GM19397 (cell line): ENCODE results near the gene ZNF775.

Experiments
- ATAC-seq: cut with Tn5 transposase; IDR thresholded peaks from one replicate; pipeline ENCODE4 v1.9.1; 2021; ENCODE audit warnings: mild to moderate bottlenecking, moderate library complexity; ENCODE audit not compliant: unreplicated experiment

ZNF775 gene

DNA sequence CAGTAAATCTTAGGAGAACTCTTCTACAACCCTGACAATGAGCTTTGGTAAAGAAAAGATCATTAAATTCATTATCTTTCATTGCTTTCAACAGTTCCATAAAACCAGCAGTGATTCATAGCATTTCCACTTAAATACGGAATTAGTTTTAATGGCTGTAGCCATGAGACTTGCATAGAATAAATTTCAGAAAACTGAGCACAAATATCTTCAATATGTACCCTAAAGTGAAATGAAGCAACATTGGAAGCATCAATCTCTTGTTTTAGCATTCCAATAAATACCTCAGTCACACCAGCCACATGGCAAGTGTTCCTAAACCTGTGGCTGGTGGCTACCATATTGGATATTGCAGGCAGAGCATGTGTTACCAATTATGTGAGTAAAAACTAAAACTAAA, 34.1 kb upstream of the ZNF775 start:
- ATAC-seq, result no peak

DNA sequence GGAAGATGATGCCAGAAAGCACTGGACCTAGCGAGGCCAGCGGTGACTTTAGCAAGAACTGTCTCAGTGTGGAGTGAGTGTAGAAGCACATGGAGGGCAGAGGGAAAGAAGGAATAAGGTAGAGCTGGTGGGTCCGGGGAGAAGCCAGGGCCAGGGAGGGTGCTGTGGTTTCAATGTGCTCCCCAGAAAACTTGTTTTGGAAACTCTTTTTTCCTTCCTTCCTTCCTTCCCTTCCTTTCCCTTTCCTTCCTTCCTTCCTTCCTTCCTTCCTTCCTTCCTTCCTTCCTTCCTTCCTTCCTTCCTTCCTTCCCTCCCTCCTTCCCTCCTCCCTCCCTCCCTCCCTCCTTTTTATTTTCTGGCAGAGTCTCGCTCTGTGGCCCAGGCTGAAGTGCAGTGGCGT, 32.2 kb upstream of the ZNF775 start:
- ATAC-seq, result no peak

- no peak for ATAC-seq
Measured at GRCh38 chr7:150351587-150352194, 27.4 kb upstream of the ZNF775 start.

GRCh38 chr7:150355666-150356059, 23.5 kb upstream of the ZNF775 start:
- no peak for ATAC-seq

DNA sequence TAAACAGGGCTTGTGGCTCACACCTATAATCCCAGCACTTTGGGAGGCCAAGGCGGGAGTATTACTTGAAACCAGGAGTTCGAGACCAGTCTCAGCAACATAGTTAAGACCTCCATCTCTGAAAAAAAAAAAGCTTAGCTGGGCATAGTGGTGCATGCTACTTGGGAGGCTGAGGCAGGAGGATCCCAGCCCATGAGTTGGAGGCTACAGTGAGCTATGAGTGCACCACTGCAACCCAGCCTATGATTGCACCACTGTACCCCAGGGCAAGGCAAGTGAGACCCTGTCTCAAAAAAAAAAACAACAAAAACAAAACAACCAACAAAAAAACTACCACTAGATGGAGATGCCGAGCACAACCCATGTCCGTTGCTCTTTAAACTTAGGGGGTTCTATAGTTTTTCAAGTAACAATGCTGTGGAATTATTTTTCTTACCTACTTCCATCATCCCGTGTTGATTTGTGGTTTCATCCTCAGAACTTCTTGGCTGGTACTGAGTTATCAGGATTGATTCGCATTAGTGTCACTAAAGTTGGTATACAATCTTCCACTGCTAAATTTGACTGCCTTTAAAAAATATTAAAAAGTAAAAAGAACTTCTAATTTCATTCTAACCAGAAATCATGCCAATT, 22.7 kb upstream of the ZNF775 start:
- ATAC-seq, result no peak

- peak; percentile 76 for ATAC-seq
Measured at GRCh38 chr7:150357270-150357669, 21.9 kb upstream of the ZNF775 start.

- peak; percentile 22 for ATAC-seq
Measured at GRCh38 chr7:150357771-150358427, 21.2 kb upstream of the ZNF775 start.

DNA sequence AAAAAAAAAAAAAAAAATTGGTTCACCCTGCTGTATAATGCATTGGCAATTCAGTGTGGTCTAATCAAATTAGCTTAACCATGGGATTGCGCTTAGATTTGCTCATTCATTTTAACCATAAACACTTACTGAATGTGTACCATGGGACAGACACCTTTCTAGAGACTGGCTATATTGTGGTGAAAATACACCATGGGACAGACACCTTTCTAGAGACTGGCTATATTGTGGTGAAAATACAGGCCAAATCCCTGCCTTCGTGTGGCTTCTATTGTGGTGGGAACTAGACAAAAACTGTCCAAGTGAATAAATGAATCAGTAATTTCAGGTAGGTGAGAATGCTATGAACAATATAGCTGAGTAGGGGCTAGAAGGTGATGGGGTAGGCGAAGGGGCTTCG, 20.7 kb upstream of the ZNF775 start:
- no peak for ATAC-seq

DNA sequence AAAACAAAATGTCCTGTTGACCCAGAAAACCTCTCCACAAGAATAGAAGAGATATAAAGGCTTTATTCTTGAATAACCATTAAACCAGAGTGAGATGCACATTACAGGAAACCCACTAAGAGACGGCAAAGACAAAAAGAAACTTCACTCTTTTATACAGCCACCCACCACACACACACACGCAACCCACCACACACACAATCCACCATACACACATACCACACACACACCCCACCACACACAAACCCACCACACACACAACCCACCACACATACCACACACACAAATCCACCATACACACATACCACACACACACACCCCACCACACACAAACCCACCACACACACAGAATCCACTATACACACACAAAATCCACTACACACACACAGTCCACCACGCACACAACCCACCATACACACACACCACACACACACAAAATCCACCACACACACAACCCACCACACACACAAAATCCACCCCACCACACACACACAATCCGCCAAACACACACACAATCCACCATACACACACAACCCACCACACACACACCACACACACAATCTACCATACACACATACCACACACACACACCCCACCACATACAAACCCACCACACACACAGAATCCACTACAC, 20.0 kb upstream of the ZNF775 start:
- ATAC-seq, result no peak

GRCh38 chr7:150359622-150360362, 19.3 kb upstream of the ZNF775 start:
- no peak for ATAC-seq

GRCh38 chr7:150360363-150361058, 18.6 kb upstream of the ZNF775 start:
- ATAC-seq, result no peak

- ATAC-seq, result no peak
Measured at GRCh38 chr7:150361402-150361801, 17.7 kb upstream of the ZNF775 start.

DNA sequence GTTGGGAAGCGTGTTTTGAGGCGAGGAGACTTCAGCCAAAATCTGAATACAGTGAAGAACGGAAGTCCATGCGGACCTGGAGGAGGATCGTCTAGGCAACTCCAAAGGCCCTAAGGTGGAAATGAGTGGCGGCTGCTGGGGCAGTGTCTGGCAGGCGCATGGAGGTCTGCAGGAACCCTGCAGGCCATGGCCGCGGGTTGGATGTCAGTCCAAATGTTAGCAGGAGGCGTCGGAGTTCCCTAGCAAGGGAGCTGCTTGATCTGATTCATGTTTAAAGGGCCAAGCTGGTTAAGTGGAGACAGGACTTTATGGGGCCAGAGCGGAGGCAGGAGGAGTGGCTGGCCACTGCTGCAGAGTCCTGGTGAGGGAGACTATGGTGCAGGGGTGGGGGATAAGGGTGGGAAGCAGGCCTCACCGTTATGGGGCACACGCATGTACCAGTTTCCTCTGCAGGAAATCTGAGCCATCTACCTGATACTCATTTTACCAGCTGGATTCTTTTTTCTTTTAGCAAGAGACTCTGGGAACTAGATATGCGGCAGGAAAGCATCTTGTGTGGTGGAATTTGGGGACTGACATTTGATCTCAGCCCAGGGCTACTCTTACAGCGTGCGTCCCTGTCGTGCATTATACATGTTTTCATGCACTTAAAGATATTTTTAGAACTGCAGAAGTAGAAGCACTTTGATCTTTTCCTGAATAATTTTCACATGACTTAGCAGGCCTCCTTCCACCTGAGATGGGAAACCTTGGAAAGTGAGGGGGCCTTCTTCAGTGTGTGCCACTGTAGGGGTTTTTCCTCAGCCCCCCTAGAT, 17.1 kb upstream of the ZNF775 start:
- ATAC-seq, result no peak

- no peak for ATAC-seq
Measured at GRCh38 chr7:150363370-150363769, 15.8 kb upstream of the ZNF775 start.

DNA sequence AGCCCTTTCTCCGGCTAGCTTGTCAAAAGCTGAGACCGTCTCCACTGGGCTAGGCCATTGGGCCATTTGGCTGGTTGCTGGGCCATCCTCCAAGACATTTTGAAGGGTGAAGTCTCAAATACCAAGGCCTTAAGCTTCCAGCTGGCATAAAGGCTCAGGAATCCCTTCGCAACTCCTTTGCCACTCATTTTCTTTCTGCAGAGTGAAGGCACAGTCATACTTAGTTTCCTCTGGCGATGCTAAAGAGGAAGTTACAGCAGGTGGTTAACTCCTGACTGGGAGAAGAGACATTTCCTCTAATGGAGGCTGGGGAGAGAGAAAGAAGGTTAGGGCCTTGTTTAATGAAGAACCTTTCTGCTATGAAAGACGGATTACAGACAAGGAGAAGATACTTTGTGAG, 15.3 kb upstream of the ZNF775 start:
- no peak for ATAC-seq

DNA sequence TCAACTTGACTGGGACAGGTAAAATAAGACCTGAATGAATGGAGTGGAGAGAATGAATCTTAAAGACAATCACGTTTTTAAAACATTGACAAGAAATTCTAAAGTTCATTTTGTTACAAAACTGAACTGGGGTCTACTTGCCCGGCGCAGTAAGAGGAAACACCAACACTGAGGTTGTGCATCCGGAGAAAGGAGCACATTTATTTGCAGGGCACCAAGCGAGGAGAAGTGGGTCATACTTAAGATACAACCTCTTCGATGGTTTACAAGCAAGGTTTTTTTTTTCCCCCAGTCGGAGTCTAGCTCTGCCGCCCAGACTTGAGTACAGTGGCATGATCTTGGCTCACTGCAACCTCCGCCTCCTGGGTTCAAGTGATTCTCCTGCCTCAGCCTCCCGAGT, 13.9 kb upstream of the ZNF775 start:
- no peak for ATAC-seq

GRCh38 chr7:150365673-150366398, 13.3 kb upstream of the ZNF775 start:
- no peak for ATAC-seq

DNA sequence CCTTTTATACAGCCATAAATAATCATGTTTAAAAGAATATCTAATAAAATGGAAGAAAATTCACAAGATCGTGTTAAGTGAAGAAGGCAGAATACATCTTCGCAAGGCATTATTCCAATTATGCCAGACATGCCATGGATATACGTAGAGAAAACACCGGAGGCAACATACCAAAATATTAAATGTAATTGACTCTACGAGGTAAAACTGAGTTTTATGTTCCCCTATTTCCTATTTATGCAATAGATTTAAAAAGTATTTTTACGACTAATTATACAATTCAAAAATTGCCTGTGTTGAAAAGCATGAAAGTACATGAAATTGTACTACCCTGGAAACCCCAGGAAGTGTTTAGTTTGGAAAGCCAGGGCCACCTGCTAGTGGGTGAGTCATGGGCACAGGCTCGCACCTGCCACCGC, 11.4 kb upstream of the ZNF775 start:
- no peak for ATAC-seq
